ENCODE measurements around the gene CCDC83. TPM values are rescaled to one million over a fixed set of nuclear protein-coding genes. Genes with fewer than 3 reads are reported as not detected.

CCDC83 gene
- total and polyA plus RNA-seq, 2 donors (not counting 3 experiments of a cell fraction or from before 2014, with no cell fraction given), result not detected

GRCh38 chr11:85843929-85844328, 11.3 kb upstream of the CCDC83 start:
- H2AFZ ChIP-seq (ENCODE audit: low read depth, low read length), result no peak overlapping the region
- BruUV-seq (replicated peaks), result no TSS peak
- no peaks in the 10 kb centered on the region for H3K27me3 ChIP-seq (ENCODE audit: control insufficient read depth in 2 of 2, insufficient read depth in 2 of 2, low read length in 2 of 2)
- CTCF ChIA-PET, result interaction anchor here (1.1 to 1.2 kb wide), 2 partner anchors 10 to 75 kb away, joined by 3 read pairs; no protein-coding TSS in a partner anchor
- TF ChIP-seq CTCF (IDR thresholded peaks at IDR 0.05; ENCODE audit: extremely low read depth in 1 of 2, insufficient read depth in 1 of 2, low read depth in 1 of 2, low read length in 2 of 2), result no peak
- TF ChIP-seq JUN (IDR thresholded peaks at IDR 0.05; ENCODE audit: borderline replicate concordance, insufficient read depth, insufficient read length, low read depth), result no peak
- TF ChIP-seq MYC (IDR thresholded peaks at IDR 0.05; ENCODE audit: low read depth, low read length), result no peak
- TF ChIP-seq POLR2AphosphoS5 (IDR thresholded peaks at IDR 0.05; ENCODE audit: insufficient read depth, low read depth, low read length), result no peak
- no peak for TF ChIP-seq MAX (IDR thresholded peaks at IDR 0.05; ENCODE audit: insufficient read depth, insufficient read length)
- TF ChIP-seq POLR2A (IDR thresholded peaks at IDR 0.05; ENCODE audit: low read depth, low read length), result no peak
- TF ChIP-seq GATA2 (IDR thresholded peaks at IDR 0.05; ENCODE audit: insufficient read depth, insufficient read length, low read depth, low read length), result no peak
- TF ChIP-seq EZH2 (IDR thresholded peaks at IDR 0.05; ENCODE audit: borderline replicate concordance, low read depth, low read length, severe bottlenecking), result no peak
- no peak for TF ChIP-seq FOS (IDR thresholded peaks at IDR 0.05; ENCODE audit: borderline replicate concordance, insufficient read depth, low read length)
- no peaks in the 10 kb centered on the region for H3K79me2 ChIP-seq (ENCODE audit: control insufficient read depth, insufficient read depth, low read length)
- H3K9me1 ChIP-seq (replicated peaks; ENCODE audit: control insufficient read depth, extremely low read depth, insufficient read depth, low read length), result no peaks in the 10 kb centered on the region
- no peaks in the 10 kb centered on the region for H4K20me1 ChIP-seq (replicated peaks; ENCODE audit: control insufficient read depth, extremely low read depth, insufficient read depth, low read length)
- no peak overlapping the region for H3K4me2 ChIP-seq (ENCODE audit: insufficient read depth, low read length)
- dilution Hi-C loops (cut with MboI; ENCODE audit: extremely low pct_ligation_motif_present, low sequenced_read_pairs) (no loop called here), intact Hi-C loops (cut with micrococcal nuclease) (no loop called here)
- POLR2A ChIA-PET, result no interaction called here
- H3K4me3 ChIP-seq (replicated peaks in 1 of 3; ENCODE audit: insufficient read depth in 1 of 3, low read depth in 1 of 3, low read length in 3 of 3), result no peak overlapping the region
- H3K9me3 ChIP-seq (replicated peaks; ENCODE audit: control insufficient read depth, insufficient read depth, low read length), result no peaks in the 10 kb centered on the region
- DNase-seq (ENCODE audit: low read depth, low spot score) (no peak), FAIRE-seq (no peak)
- H3K9ac ChIP-seq (replicated peaks; ENCODE audit: extremely low read depth, insufficient read depth, low read length), result no peak overlapping the region
- no peaks in the 10 kb centered on the region for H3K36me3 ChIP-seq (ENCODE audit: control insufficient read depth in 2 of 2, extremely low read depth in 1 of 2, insufficient read depth in 2 of 2, low read length in 2 of 2)
- no peak overlapping the region for H3K27ac ChIP-seq (ENCODE audit: insufficient read depth, low read depth, low read length)
- peaks cover 3% of the 10 kb centered on the region for H3K4me1 ChIP-seq (ENCODE audit: control insufficient read depth, extremely low read depth, insufficient read depth, low read length)

All from endothelial cell of umbilical vein (primary cell).